Astrocyte (in vitro differentiated cells and primary cell): ENCODE data around the gene LRRC7. TPM values are rescaled to one million over a fixed set of nuclear protein-coding genes. Genes with fewer than 3 reads are reported as not detected.

Source experiments
- DNase-seq: peaks from one replicate; pipeline ENCODE4 v3.0.0-alpha.2; 2010; ENCODE audit warnings: low read depth
- FAIRE-seq: peaks from 2 replicates; lab custom pipeline; 2011; peaks lifted over from hg19 to GRCh38; lab: Jason Lieb, UNC
- H2AFZ ChIP-seq: 2 replicates; pipeline ENCODE4 v1.6.0; 2012; ENCODE audit warnings: low read depth, low read length, inconsistent platforms
- H3K27ac ChIP-seq: 2 replicates; pipeline ENCODE4 v1.5.1; 2011; ENCODE audit warnings: low read depth, low read length, inconsistent platforms
- H3K27me3 ChIP-seq: 2 replicates; pipeline ENCODE4 v1.6.0; 2011; ENCODE audit warnings: low read length, inconsistent platforms; ENCODE audit not compliant: insufficient read depth
- H3K36me3 ChIP-seq: 2 replicates; pipeline ENCODE4 v1.5.1; 2011; ENCODE audit warnings: low read length, inconsistent platforms; ENCODE audit not compliant: insufficient read depth
- H3K4me1 ChIP-seq: 2 replicates; pipeline ENCODE4 v1.5.1; 2011; ENCODE audit warnings: low read length, inconsistent platforms; ENCODE audit not compliant: insufficient read depth
- H3K4me2 ChIP-seq: 2 replicates; pipeline ENCODE4 v1.6.0; 2012; ENCODE audit warnings: low read length, inconsistent platforms
- H3K4me3 ChIP-seq: 2 replicates; pipeline ENCODE4 v1.5.1; 2011; ENCODE audit warnings: low read depth, mild to moderate bottlenecking, low read length, inconsistent platforms; ENCODE audit not compliant: insufficient read depth
- H3K79me2 ChIP-seq: 2 replicates; pipeline ENCODE4 v1.6.0; 2012; ENCODE audit warnings: mild to moderate bottlenecking, low read length, inconsistent platforms; ENCODE audit not compliant: insufficient read depth
- H3K9ac ChIP-seq: 2 replicates; pipeline ENCODE4 v1.6.0; 2012; ENCODE audit warnings: mild to moderate bottlenecking, low read length, inconsistent platforms
- H3K9me3 ChIP-seq: 2 replicates; pipeline ENCODE4 v1.5.1; 2012; ENCODE audit warnings: low read depth, mild to moderate bottlenecking, low read length, inconsistent platforms; ENCODE audit not compliant: insufficient read depth
- H4K20me1 ChIP-seq: 2 replicates; pipeline ENCODE4 v1.6.0; 2012; ENCODE audit warnings: low read length, inconsistent platforms; ENCODE audit not compliant: insufficient read depth
- H3K27ac Mint-ChIP-seq: one replicate; pipeline ENCODE4 v1.8.0; 2021; ENCODE audit warnings: mild to moderate bottlenecking, mixed read lengths; ENCODE audit not compliant: unreplicated experiment
- H3K27me3 Mint-ChIP-seq: one replicate; pipeline ENCODE4 v1.8.0; 2021; ENCODE audit warnings: low read depth, mixed read lengths; ENCODE audit not compliant: unreplicated experiment
- H3K36me3 Mint-ChIP-seq: one replicate; pipeline ENCODE4 v1.8.0; 2021; ENCODE audit warnings: low read depth, mixed read lengths; ENCODE audit not compliant: unreplicated experiment
- H3K4me1 Mint-ChIP-seq: one replicate; pipeline ENCODE4 v1.8.0; 2021; ENCODE audit warnings: low read depth, mixed read lengths; ENCODE audit not compliant: unreplicated experiment
- H3K4me3 Mint-ChIP-seq: one replicate; pipeline ENCODE4 v1.8.0; 2021; ENCODE audit warnings: mild to moderate bottlenecking, moderate library complexity, mixed read lengths; ENCODE audit not compliant: unreplicated experiment
- H3K9me3 Mint-ChIP-seq: one replicate; pipeline ENCODE4 v1.8.0; 2021; ENCODE audit warnings: mild to moderate bottlenecking, mixed read lengths; ENCODE audit not compliant: unreplicated experiment
- EZH2 ChIP-seq: IDR thresholded peaks from 2 replicates; pipeline ENCODE4 v1.6.1; 2012; ENCODE audit warnings: mild to moderate bottlenecking, low read length, inconsistent platforms; ENCODE audit not compliant: insufficient read depth
- total RNA-seq: library from RNA; stranded (reverse); gene quantifications from 2 replicates; pipeline ENCODE4 v1.2.1, GENCODE V29; 2021
- TF ChIP-seq, protein P1 (sequence below): IDR thresholded peaks from 2 replicates; pipeline ENCODE4 v1.5.1; 2011; ENCODE audit warnings: low read depth, mild to moderate bottlenecking, inconsistent platforms, low read length, moderate library complexity; ENCODE audit not compliant: insufficient read depth

Gene LRRC7
- total RNA-seq, 1 donor from 2014 or later: 0.27 TPM

DNA sequence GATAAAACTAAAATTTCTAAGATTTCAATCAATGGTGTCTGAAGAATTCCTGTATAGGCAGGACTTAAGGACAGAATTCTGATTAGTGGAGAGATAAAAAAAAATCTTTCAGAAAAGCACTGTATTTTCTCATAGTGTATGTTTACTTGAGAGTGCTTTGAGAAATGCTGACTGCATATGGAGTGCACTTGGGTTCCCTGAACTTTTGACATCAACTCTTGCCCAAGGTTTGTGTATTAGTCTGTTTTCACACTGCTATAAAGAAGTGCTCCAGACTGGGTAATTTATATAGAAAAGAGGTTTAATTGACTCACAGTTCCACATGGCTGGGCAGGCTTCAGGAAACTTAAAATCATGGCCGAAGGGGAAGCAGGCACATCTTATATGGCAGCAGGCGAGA lies 362.7 kb downstream of the LRRC7 start:
- Histone ChIP-seq H3K4me3 (no peak overlapping the region), H3K27me3 (no peaks in the 10 kb centered on the region), H3K4me2 (no peak overlapping the region), H3K27ac (no peak overlapping the region), H3K36me3 (no peaks in the 10 kb centered on the region), H3K9me3 (no peaks in the 10 kb centered on the region), H2AFZ (no peak overlapping the region), H3K4me1 (no peaks in the 10 kb centered on the region), H4K20me1 (no peaks in the 10 kb centered on the region), H3K9ac (no peak overlapping the region), H3K79me2 (no peaks in the 10 kb centered on the region)
- peaks cover 3% of the 10 kb centered on the region for H3K36me3 Mint-ChIP-seq
- FAIRE-seq (no peak), DNase-seq (no peak)
- H3K4me1 Mint-ChIP-seq: peaks cover 1% of the 10 kb centered on the region
- TF ChIP-seq EZH2: no peak
- TF ChIP-seq, protein P1, sequence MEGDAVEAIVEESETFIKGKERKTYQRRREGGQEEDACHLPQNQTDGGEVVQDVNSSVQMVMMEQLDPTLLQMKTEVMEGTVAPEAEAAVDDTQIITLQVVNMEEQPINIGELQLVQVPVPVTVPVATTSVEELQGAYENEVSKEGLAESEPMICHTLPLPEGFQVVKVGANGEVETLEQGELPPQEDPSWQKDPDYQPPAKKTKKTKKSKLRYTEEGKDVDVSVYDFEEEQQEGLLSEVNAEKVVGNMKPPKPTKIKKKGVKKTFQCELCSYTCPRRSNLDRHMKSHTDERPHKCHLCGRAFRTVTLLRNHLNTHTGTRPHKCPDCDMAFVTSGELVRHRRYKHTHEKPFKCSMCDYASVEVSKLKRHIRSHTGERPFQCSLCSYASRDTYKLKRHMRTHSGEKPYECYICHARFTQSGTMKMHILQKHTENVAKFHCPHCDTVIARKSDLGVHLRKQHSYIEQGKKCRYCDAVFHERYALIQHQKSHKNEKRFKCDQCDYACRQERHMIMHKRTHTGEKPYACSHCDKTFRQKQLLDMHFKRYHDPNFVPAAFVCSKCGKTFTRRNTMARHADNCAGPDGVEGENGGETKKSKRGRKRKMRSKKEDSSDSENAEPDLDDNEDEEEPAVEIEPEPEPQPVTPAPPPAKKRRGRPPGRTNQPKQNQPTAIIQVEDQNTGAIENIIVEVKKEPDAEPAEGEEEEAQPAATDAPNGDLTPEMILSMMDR: no peak
- peaks cover 7% of the 10 kb centered on the region for H3K9me3 Mint-ChIP-seq
- no peak overlapping the region for H3K27ac Mint-ChIP-seq
- no peak overlapping the region for H3K4me3 Mint-ChIP-seq
- H3K27me3 Mint-ChIP-seq: no peaks in the 10 kb centered on the region

DNA sequence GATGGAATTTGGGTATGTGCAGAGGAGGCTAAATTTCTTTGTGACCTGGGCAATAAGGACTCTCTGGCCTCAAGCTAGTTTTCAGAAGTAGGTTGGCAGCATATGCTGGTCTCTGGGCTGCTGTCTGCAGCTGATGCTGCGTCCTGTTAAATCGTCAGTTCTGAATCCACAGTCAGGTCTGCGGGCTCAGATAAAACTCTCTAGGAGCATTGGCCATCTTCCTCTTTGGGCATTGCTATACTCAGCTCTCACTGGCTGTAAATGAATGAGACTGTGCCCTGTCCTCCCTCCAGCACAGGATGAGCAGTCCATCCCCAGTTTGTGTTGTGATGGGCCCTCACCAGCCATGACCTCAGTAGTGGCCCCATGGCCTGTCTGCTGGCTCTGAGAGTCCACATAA lies 365.0 kb downstream of the LRRC7 start:
- no peak overlapping the region for H2AFZ ChIP-seq
- Mint-ChIP-seq H3K36me3 (peaks cover 3% of the 10 kb centered on the region), H3K9me3 (peaks cover 4% of the 10 kb centered on the region), H3K27me3 (no peaks in the 10 kb centered on the region), H3K4me3 (no peak overlapping the region), H3K4me1 (peaks cover 1% of the 10 kb centered on the region), H3K27ac (no peak overlapping the region)
- H3K4me1 ChIP-seq: no peaks in the 10 kb centered on the region
- no peaks in the 10 kb centered on the region for H3K36me3 ChIP-seq
- no peak overlapping the region for H3K4me2 ChIP-seq
- no peaks in the 10 kb centered on the region for H3K27me3 ChIP-seq
- H3K27ac ChIP-seq: no peak overlapping the region
- H3K4me3 ChIP-seq: no peak overlapping the region
- H3K9me3 ChIP-seq: no peaks in the 10 kb centered on the region
- H3K9ac ChIP-seq: no peak overlapping the region
- no peaks in the 10 kb centered on the region for H3K79me2 ChIP-seq
- no peak for FAIRE-seq
- no peak for DNase-seq
- TF ChIP-seq, protein P1: no peak
- TF ChIP-seq EZH2: no peak
- H4K20me1 ChIP-seq: no peaks in the 10 kb centered on the region

DNA sequence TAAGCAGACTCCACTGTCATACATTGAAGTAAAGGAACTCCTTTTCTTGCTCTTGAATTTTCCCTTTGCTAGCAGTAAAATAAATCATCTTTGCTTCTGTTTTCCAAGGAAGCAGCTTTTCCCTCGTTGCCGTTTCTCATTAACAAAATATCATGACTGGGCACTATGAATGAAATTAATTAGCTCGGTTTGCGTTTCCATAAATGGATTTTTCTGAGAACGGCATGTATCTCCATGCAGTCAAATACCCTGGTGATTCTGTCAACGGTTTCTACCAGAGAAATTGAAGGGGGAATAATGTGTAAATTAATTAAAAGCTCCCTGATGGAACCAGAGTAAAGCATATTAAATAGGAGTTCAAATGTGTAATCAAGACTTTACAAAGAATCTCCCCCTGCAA lies 372.5 kb downstream of the LRRC7 start:
- Mint-ChIP-seq H3K9me3 (no peaks in the 10 kb centered on the region), H3K36me3 (no peaks in the 10 kb centered on the region), H3K4me3 (no peak overlapping the region), H3K27me3 (no peaks in the 10 kb centered on the region), H3K4me1 (no peaks in the 10 kb centered on the region), H3K27ac (no peak overlapping the region)
- Histone ChIP-seq H3K27ac (no peak overlapping the region), H3K9ac (no peak overlapping the region), H2AFZ (no peak overlapping the region), H3K27me3 (no peaks in the 10 kb centered on the region), H3K9me3 (no peaks in the 10 kb centered on the region), H4K20me1 (no peaks in the 10 kb centered on the region), H3K4me2 (no peak overlapping the region), H3K79me2 (no peaks in the 10 kb centered on the region), H3K36me3 (no peaks in the 10 kb centered on the region), H3K4me3 (no peak overlapping the region), H3K4me1 (no peaks in the 10 kb centered on the region)
- TF ChIP-seq, protein P1: no peak
- no peak for FAIRE-seq
- no peak for DNase-seq
